ENCODE measurements around the gene YBEY.
"Not testable (repeated sequence)": the region's sequence is repeated elsewhere in the genome, so short reads cannot be mapped to it uniquely, and the experiment has no call there.

The YBEY gene, protein sequence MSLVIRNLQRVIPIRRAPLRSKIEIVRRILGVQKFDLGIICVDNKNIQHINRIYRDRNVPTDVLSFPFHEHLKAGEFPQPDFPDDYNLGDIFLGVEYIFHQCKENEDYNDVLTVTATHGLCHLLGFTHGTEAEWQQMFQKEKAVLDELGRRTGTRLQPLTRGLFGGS

DNA sequence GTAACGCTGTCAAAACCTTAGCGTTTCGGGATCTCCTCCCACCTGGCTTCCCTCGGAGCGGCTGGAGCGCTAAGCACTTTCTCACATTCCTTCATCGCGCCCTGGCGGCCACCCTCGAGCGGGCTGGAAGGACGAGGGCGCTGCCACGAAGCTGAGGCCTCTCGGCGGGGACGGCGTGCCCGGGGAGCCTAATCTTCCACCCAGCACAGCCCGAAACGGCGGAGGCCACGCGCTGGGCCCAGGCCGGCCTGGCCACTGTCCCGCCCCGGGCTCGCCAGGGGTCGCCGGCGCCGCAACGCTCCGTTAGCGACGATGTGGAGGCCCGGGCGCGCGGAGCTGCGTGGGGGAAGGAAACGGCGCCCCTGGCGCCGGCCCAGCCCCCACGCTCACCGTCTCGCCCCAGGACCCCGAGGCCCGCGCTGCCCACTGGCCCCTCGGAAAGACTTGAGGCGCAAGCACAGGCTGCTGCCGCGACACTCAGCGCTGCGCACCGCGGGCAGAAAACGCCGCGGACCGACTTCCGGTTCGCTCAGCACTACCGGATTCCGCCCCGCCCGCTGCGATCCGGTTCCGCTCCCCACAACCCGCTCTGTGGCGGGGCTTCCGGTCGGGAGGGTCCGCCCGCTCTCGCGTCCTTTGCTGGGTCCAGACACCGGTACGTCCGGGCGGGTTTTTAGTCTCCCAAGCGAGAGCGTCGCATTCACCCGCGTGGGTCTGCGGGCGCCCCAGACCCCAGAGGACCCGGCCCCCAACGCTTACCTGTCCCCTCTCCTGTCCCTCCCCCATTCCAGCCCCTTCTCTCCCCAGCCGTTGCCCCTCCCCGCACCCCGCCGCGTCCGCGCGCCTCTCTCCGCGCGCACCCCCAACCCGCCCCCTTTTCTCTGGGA, at the start of gene YBEY:
TSS of gene YBEY (plus strand) at position 582 of the 887 bp plus-strand sequence. CDS start 572 bp downstream, outside the sequence.
- TF ChIP-seq, protein P1, sequence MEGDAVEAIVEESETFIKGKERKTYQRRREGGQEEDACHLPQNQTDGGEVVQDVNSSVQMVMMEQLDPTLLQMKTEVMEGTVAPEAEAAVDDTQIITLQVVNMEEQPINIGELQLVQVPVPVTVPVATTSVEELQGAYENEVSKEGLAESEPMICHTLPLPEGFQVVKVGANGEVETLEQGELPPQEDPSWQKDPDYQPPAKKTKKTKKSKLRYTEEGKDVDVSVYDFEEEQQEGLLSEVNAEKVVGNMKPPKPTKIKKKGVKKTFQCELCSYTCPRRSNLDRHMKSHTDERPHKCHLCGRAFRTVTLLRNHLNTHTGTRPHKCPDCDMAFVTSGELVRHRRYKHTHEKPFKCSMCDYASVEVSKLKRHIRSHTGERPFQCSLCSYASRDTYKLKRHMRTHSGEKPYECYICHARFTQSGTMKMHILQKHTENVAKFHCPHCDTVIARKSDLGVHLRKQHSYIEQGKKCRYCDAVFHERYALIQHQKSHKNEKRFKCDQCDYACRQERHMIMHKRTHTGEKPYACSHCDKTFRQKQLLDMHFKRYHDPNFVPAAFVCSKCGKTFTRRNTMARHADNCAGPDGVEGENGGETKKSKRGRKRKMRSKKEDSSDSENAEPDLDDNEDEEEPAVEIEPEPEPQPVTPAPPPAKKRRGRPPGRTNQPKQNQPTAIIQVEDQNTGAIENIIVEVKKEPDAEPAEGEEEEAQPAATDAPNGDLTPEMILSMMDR (IDR thresholded peaks at IDR 0.05; ENCODE audit: low read depth, low read length): peak; percentile 44
- H3K4me3 ChIP-seq (replicated peaks in 1 of 2; ENCODE audit: low read depth in 2 of 2, low read length in 2 of 2): peak within 1 kb of the TSS; percentile 70 to 81
- peak; percentile 93 to 94 for DNase-seq (ENCODE audit: low read depth in 2 of 2)

DNA sequence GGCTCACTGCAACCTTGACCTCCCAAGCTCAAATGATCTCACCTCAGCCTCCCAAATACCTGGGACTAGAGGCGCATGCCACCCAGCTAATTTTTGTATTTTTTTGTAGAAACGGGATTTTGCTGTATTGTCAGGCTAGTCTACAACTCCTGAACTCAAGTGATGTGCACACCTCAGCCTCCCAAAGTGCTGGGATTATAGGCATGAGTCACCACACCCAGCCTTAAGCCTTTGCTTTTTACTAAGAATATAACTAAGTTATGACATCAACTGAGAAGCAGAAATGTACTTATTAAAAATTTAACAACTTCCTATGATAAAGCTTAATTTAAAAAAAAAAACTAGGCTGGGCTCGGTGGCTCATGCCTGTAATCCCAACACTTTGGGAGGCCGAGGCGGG, 48.7 kb upstream of the YBEY start:
- TF ChIP-seq, protein P1 (IDR thresholded peaks at IDR 0.05; ENCODE audit: low read depth, low read length): no peak
- no peak overlapping the region for H3K4me3 ChIP-seq (replicated peaks in 1 of 2; ENCODE audit: low read depth in 2 of 2, low read length in 2 of 2)
- DNase-seq (ENCODE audit: low read depth in 2 of 2): no peak

DNA sequence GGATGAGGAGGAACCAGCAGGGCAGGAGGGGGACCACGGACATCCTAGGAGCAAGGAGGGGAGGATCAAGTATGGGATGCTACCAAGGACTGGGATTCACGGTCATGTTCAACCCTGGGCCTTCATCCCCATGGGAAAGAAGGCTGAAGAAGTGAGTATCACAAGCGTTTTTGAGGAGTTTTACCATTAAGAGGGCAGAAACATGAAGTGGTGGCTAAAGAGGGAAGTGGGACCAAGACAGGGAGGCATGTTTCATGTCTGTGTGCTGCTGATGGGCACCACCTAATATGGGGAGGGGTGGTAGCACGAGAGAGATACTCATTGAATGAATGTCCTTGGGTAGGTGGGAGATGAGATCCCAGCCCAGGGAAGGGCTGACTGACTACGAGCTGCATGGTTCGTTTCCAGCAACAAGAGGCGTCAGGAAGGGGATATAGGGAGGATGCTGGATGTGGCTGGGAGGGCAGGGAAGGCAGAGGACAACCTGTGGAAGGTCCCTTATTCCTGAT, 46.3 kb upstream of the YBEY start:
- TF ChIP-seq, protein P1 (IDR thresholded peaks at IDR 0.05; ENCODE audit: low read depth, low read length): no peak
- H3K4me3 ChIP-seq (replicated peaks in 1 of 2; ENCODE audit: low read depth in 2 of 2, low read length in 2 of 2): no peak overlapping the region
- DNase-seq (ENCODE audit: low read depth in 2 of 2): no peak

DNA sequence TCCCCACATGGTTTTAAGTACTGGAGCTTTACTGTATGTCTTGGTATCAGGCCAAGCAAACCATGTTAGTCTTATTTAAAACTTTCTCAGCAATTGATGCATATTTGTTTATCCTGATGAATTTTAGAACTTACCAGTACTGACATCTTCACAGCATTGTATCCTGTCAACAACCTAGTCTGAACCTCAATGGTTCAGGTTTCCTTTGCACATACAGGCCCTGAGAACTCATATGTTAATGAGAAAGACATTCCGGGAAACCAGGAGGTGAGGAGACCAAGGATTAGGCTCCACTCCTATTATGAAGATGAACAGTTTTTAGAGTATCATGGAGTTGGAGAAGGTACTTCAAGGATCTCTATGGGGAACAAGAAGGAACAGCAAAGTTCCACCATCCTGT, 44.6 kb upstream of the YBEY start:
- not testable (repeated sequence) for DNase-seq (ENCODE audit: low read depth in 2 of 2); H3K4me3 ChIP-seq (replicated peaks in 1 of 2; ENCODE audit: low read depth in 2 of 2, low read length in 2 of 2)

DNA sequence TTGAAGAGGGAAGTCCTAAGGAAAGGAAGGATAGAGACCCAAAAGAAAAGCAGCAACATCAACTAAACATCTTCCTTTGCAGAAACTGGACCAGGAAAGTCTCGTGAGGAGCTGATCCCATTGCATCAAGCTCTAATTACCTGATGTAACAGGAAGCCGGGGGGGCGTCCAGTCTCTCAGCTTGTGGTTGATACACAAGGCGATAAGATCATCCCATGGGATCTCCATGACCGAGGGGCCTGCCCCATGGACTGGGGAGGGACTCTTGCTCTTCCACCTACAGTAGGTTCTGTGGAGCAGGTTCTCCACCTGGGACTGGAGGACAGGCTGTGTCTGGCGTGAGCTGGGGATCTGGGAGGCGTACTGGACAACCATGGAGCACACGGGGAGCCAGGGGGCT, 42.8 kb upstream of the YBEY start:
- TF ChIP-seq, protein P1 (IDR thresholded peaks at IDR 0.05; ENCODE audit: low read depth, low read length): no peak

DNA sequence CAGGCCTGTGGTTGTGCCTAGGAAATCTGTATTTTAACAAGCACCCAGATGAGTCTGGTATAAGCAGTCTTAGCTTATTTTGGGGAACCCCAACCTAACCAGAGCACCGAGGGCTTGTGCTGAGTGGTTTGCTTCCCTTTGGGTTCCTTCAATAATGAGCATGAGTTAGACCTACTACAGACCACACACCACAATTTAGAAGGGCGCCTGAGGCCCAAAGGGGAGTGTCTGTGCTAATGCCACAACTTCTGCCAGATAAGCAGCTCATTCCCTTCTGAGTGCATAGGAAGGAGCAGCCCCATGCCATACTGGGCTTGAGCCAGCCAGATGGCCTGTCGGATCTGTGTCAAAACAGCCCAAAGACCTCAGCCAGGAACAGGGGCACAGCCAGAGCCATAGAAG, 42.2 kb upstream of the YBEY start:
- TF ChIP-seq, protein P1 (IDR thresholded peaks at IDR 0.05; ENCODE audit: low read depth, low read length): no peak
- no peak overlapping the region for H3K4me3 ChIP-seq (replicated peaks in 1 of 2; ENCODE audit: low read depth in 2 of 2, low read length in 2 of 2)
- DNase-seq (ENCODE audit: low read depth in 2 of 2): no peak

More for the DNA sequence above, 42.8 kb upstream of the YBEY start:
- no peak overlapping the region for H3K4me3 ChIP-seq (replicated peaks in 1 of 2; ENCODE audit: low read depth in 2 of 2, low read length in 2 of 2)
- no peak for DNase-seq (ENCODE audit: low read depth in 2 of 2)

DNA sequence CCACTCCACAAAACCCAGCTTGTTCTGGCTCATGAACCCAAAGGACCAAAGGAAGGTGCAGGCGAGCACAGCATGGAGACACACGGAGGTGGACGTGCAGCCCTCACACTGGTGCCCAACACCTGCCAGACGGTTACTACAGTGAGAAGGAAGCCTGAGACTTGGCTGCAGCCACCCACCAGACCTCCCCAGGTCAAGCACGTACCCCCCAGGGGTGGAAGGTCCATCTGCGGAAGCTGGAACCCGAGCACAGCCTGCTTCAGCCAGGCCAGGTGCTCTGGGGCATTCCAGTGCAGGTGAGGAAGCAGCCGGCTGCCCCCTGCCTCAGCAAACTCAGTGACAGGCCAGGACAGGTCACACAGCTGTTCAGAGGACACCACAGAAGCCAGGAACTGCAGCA, 41.5 kb upstream of the YBEY start:
- no peak overlapping the region for H3K4me3 ChIP-seq (replicated peaks in 1 of 2; ENCODE audit: low read depth in 2 of 2, low read length in 2 of 2)
- TF ChIP-seq, protein P1 (IDR thresholded peaks at IDR 0.05; ENCODE audit: low read depth, low read length): no peak
- no peak for DNase-seq (ENCODE audit: low read depth in 2 of 2)
